Activated naive CD4-positive, alpha-beta T cell treated with anti-CD3 and anti-CD28 coated beads, Interleukin-2, amount 10 ng/mL, durations not matched to agents 7 days and 5 days (primary cell): ENCODE measurements around the gene TOM1.

Source experiments
- CTCF ChIA-PET: fragments of 350-600 bp; sonication (Branson Sonifier 250); formaldehyde crosslinking; loops from one replicate; lab custom pipeline; 2021; ENCODE audit warnings: antibody characterized with exemption; lab: Charles Lee
- DNase-seq: peaks from one replicate; pipeline ENCODE4 v3.0.0-alpha.2; 2020
- H3K27ac Mint-ChIP-seq: one replicate; pipeline ENCODE4 v1.8.0; 2021; ENCODE audit warnings: mild to moderate bottlenecking, moderate library complexity, mixed read lengths
- H3K27me3 Mint-ChIP-seq: one replicate; pipeline ENCODE4 v1.8.0; 2021; ENCODE audit warnings: mild to moderate bottlenecking, mixed read lengths
- H3K36me3 Mint-ChIP-seq: one replicate; pipeline ENCODE4 v1.8.0; 2021; ENCODE audit warnings: mixed read lengths
- H3K4me1 Mint-ChIP-seq: one replicate; pipeline ENCODE4 v1.8.0; 2021; ENCODE audit warnings: mixed read lengths
- H3K4me3 Mint-ChIP-seq: one replicate; pipeline ENCODE4 v1.8.0; 2021; ENCODE audit warnings: mild to moderate bottlenecking, moderate library complexity, mixed read lengths
- H3K9me3 Mint-ChIP-seq: one replicate; pipeline ENCODE4 v1.8.0; 2021; ENCODE audit warnings: mixed read lengths

The TOM1 gene

GRCh38 chr22:35373781-35374180, 74.1 kb downstream of the TOM1 start:
- Mint-ChIP-seq H3K27ac (no peak overlapping the region), H3K4me3 (no peak overlapping the region), H3K4me1 (peaks cover 17% of the 10 kb centered on the region), H3K36me3 (peaks cover 1% of the 10 kb centered on the region), H3K27me3 (peaks cover 39% of the 10 kb centered on the region), H3K9me3 (no peaks in the 10 kb centered on the region)
- CTCF ChIA-PET, result no interaction called here
- DNase-seq, result no peak

GRCh38 chr22:35375031-35375430, 75.3 kb downstream of the TOM1 start:
- H3K4me3 Mint-ChIP-seq, result no peak overlapping the region
- H3K27ac Mint-ChIP-seq, result no peak overlapping the region
- no peak for DNase-seq
- no peaks in the 10 kb centered on the region for H3K9me3 Mint-ChIP-seq
- peaks cover 40% of the 10 kb centered on the region for H3K27me3 Mint-ChIP-seq
- H3K4me1 Mint-ChIP-seq, result peaks cover 17% of the 10 kb centered on the region
- CTCF ChIA-PET, result no interaction called here
- H3K36me3 Mint-ChIP-seq, result peaks cover 1% of the 10 kb centered on the region

- no peak overlapping the region for H3K4me3 Mint-ChIP-seq
- CTCF ChIA-PET, result no interaction called here
Measured at GRCh38 chr22:35375526-35375925, 75.8 kb downstream of the TOM1 start.

GRCh38 chr22:35376728-35377472, 77.2 kb downstream of the TOM1 start:
- Mint-ChIP-seq H3K27ac (peak overlapping the region; percentile 21), H3K9me3 (no peaks in the 10 kb centered on the region), H3K36me3 (peaks cover under 1% of the 10 kb centered on the region), H3K27me3 (peaks cover 40% of the 10 kb centered on the region), H3K4me3 (no peak overlapping the region), H3K4me1 (peaks cover 28% of the 10 kb centered on the region)
- peak; percentile 45 for DNase-seq
- CTCF ChIA-PET, result no interaction called here

More at GRCh38 chr22:35375526-35375925, 75.8 kb downstream of the TOM1 start:
- H3K27me3 Mint-ChIP-seq, result peaks cover 40% of the 10 kb centered on the region
- no peaks in the 10 kb centered on the region for H3K9me3 Mint-ChIP-seq
- peaks cover 1% of the 10 kb centered on the region for H3K36me3 Mint-ChIP-seq
- no peak overlapping the region for H3K27ac Mint-ChIP-seq
- H3K4me1 Mint-ChIP-seq, result peaks cover 19% of the 10 kb centered on the region
- DNase-seq, result no peak

GRCh38 chr22:35377735-35378134, 78.0 kb downstream of the TOM1 start:
- H3K36me3 Mint-ChIP-seq, result no peaks in the 10 kb centered on the region
- H3K27ac Mint-ChIP-seq, result peak overlapping the region; percentile 10
- no peak overlapping the region for H3K4me3 Mint-ChIP-seq
- no peak for DNase-seq
- H3K9me3 Mint-ChIP-seq, result no peaks in the 10 kb centered on the region
- CTCF ChIA-PET, result no interaction called here
- H3K27me3 Mint-ChIP-seq, result peaks cover 42% of the 10 kb centered on the region
- H3K4me1 Mint-ChIP-seq, result peaks cover 25% of the 10 kb centered on the region

- Mint-ChIP-seq H3K36me3 (no peaks in the 10 kb centered on the region), H3K27me3 (peaks cover 51% of the 10 kb centered on the region), H3K4me1 (peaks cover 25% of the 10 kb centered on the region), H3K4me3 (no peak overlapping the region), H3K27ac (no peak overlapping the region), H3K9me3 (no peaks in the 10 kb centered on the region)
- no peak for DNase-seq
- CTCF ChIA-PET, result no interaction called here
Measured at GRCh38 chr22:35378621-35379020, 78.9 kb downstream of the TOM1 start.

GRCh38 chr22:35379146-35379993, 79.7 kb downstream of the TOM1 start:
- Mint-ChIP-seq H3K9me3 (no peaks in the 10 kb centered on the region), H3K4me1 (peaks cover 25% of the 10 kb centered on the region), H3K27me3 (peaks cover 58% of the 10 kb centered on the region), H3K27ac (no peak overlapping the region), H3K36me3 (no peaks in the 10 kb centered on the region), H3K4me3 (no peak overlapping the region)
- DNase-seq, result no peak
- CTCF ChIA-PET, result no interaction called here

GRCh38 chr22:35380013-35380412, 80.3 kb downstream of the TOM1 start:
- Mint-ChIP-seq H3K9me3 (no peaks in the 10 kb centered on the region), H3K4me1 (peaks cover 25% of the 10 kb centered on the region), H3K4me3 (no peak overlapping the region), H3K27ac (no peak overlapping the region), H3K27me3 (peaks cover 65% of the 10 kb centered on the region), H3K36me3 (no peaks in the 10 kb centered on the region)
- DNase-seq, result no peak
- CTCF ChIA-PET, result interaction anchor here (0.8 kb wide), 2 partner anchors 29 to 52 kb away, joined by 3 read pairs; no protein-coding TSS in a partner anchor

GRCh38 chr22:35380537-35381423, 81.1 kb downstream of the TOM1 start, which contains the start of gene HMOX1:
TSS of gene HMOX1 (plus strand) at chr22:35381096. CDS start at chr22:35381174, 78 bp downstream.
- no peak within 1 kb of the TSS for H3K27ac Mint-ChIP-seq
- H3K4me1 Mint-ChIP-seq, result peaks cover 25% of the 10 kb centered on the region
- H3K27me3 Mint-ChIP-seq, result peaks cover 70% of the 10 kb centered on the region
- H3K4me3 Mint-ChIP-seq, result peak within 1 kb of the TSS; percentile 37
- DNase-seq, result peak; percentile 72
- no peaks in the 10 kb centered on the region for H3K36me3 Mint-ChIP-seq
- CTCF ChIA-PET, result interaction anchor here (0.8 kb wide), 2 partner anchors 30 to 51 kb away, joined by 3 read pairs; no protein-coding TSS in a partner anchor
- no peaks in the 10 kb centered on the region for H3K9me3 Mint-ChIP-seq

GRCh38 chr22:35381424-35382009, 81.8 kb downstream of the TOM1 start:
- Mint-ChIP-seq H3K27me3 (peaks cover 75% of the 10 kb centered on the region), H3K4me1 (peaks cover 25% of the 10 kb centered on the region), H3K4me3 (peak overlapping the region; percentile 37), H3K9me3 (no peaks in the 10 kb centered on the region), H3K36me3 (no peaks in the 10 kb centered on the region), H3K27ac (no peak overlapping the region)
- CTCF ChIA-PET, result no interaction called here
- DNase-seq, result no peak

- Mint-ChIP-seq H3K27me3 (peaks cover 91% of the 10 kb centered on the region), H3K36me3 (no peaks in the 10 kb centered on the region), H3K9me3 (no peaks in the 10 kb centered on the region), H3K4me3 (no peak overlapping the region), H3K4me1 (peaks cover 12% of the 10 kb centered on the region), H3K27ac (no peak overlapping the region)
- CTCF ChIA-PET, result no interaction called here
- DNase-seq, result no peak
Measured at GRCh38 chr22:35383679-35384071, 84.0 kb downstream of the TOM1 start.

- Mint-ChIP-seq H3K9me3 (no peaks in the 10 kb centered on the region), H3K36me3 (no peaks in the 10 kb centered on the region), H3K27me3 (peaks cover 89% of the 10 kb centered on the region), H3K4me3 (no peak overlapping the region), H3K4me1 (peaks cover 12% of the 10 kb centered on the region), H3K27ac (no peak overlapping the region)
- CTCF ChIA-PET, result no interaction called here
- DNase-seq, result no peak
Measured at GRCh38 chr22:35384527-35384926, 84.8 kb downstream of the TOM1 start.

GRCh38 chr22:35384975-35385588, 85.4 kb downstream of the TOM1 start:
- H3K4me3 Mint-ChIP-seq, result no peak overlapping the region
- no peaks in the 10 kb centered on the region for H3K9me3 Mint-ChIP-seq
- peaks cover 89% of the 10 kb centered on the region for H3K27me3 Mint-ChIP-seq
- H3K4me1 Mint-ChIP-seq, result peaks cover 12% of the 10 kb centered on the region
- CTCF ChIA-PET, result no interaction called here
- no peak for DNase-seq
- no peak overlapping the region for H3K27ac Mint-ChIP-seq
- H3K36me3 Mint-ChIP-seq, result no peaks in the 10 kb centered on the region
